ENCODE results near the gene NPHS1.

NPHS1 gene

GRCh38 chr19:35789978-35790944 lies 62.0 kb downstream of the NPHS1 start:
- in situ Hi-C loops (cut with MboI; ENCODE audit: low sequenced_read_pairs): no loop called here

- in situ Hi-C loops (cut with MboI; ENCODE audit: low sequenced_read_pairs): no loop called here
Measured at GRCh38 chr19:35789195-35789977, 62.9 kb downstream of the NPHS1 start.

GRCh38 chr19:35788205-35788960 lies 63.9 kb downstream of the NPHS1 start:
- in situ Hi-C loops (cut with MboI; ENCODE audit: low sequenced_read_pairs): no loop called here

- in situ Hi-C loops (cut with MboI; ENCODE audit: low sequenced_read_pairs): no loop called here
Measured at GRCh38 chr19:35787227-35787799, 65.0 kb downstream of the NPHS1 start.

- in situ Hi-C loops (cut with MboI; ENCODE audit: low sequenced_read_pairs): no loop called here
Measured at GRCh38 chr19:35786299-35787160, 65.8 kb downstream of the NPHS1 start.

GRCh38 chr19:35785339-35785627 lies 67.0 kb downstream of the NPHS1 start:
- in situ Hi-C loops (cut with MboI; ENCODE audit: low sequenced_read_pairs): no loop called here

GRCh38 chr19:35784503-35785338 lies 67.6 kb downstream of the NPHS1 start:
- in situ Hi-C loops (cut with MboI; ENCODE audit: low sequenced_read_pairs): no loop called here

- in situ Hi-C loops (cut with MboI; ENCODE audit: low sequenced_read_pairs): no loop called here
Measured at GRCh38 chr19:35783469-35784434, 68.6 kb downstream of the NPHS1 start.

- in situ Hi-C loops (cut with MboI; ENCODE audit: low sequenced_read_pairs): no loop called here
Measured at GRCh38 chr19:35782589-35782988, 69.7 kb downstream of the NPHS1 start.

- in situ Hi-C loops (cut with MboI; ENCODE audit: low sequenced_read_pairs): no loop called here
Measured at GRCh38 chr19:35781650-35782049, 70.7 kb downstream of the NPHS1 start.

GRCh38 chr19:35780717-35781116 lies 71.6 kb downstream of the NPHS1 start:
- in situ Hi-C loops (cut with MboI; ENCODE audit: low sequenced_read_pairs): no loop called here

- in situ Hi-C loops (cut with MboI; ENCODE audit: low sequenced_read_pairs): no loop called here
Measured at GRCh38 chr19:35780058-35780457, 72.2 kb downstream of the NPHS1 start.

GRCh38 chr19:35779033-35779432 lies 73.3 kb downstream of the NPHS1 start:
- in situ Hi-C loops (cut with MboI; ENCODE audit: low sequenced_read_pairs): no loop called here

- in situ Hi-C loops (cut with MboI; ENCODE audit: low sequenced_read_pairs): no loop called here
Measured at GRCh38 chr19:35777961-35778360, 74.3 kb downstream of the NPHS1 start.

GRCh38 chr19:35777086-35777841 lies 75.0 kb downstream of the NPHS1 start:
- in situ Hi-C loops (cut with MboI; ENCODE audit: low sequenced_read_pairs): no loop called here

GRCh38 chr19:35776102-35776788 lies 76.1 kb downstream of the NPHS1 start:
- in situ Hi-C loops (cut with MboI; ENCODE audit: low sequenced_read_pairs): no loop called here
